ENCODE measurements around the gene REXO1. TPM values are rescaled to one million over a fixed set of nuclear protein-coding genes. Genes with fewer than 3 reads are reported as not detected.

REXO1 gene
- polyA plus RNA-seq, 2 of the 4 experiments (the other 2 are of a cell fraction), result 5.6 to 13.8 TPM

DNA sequence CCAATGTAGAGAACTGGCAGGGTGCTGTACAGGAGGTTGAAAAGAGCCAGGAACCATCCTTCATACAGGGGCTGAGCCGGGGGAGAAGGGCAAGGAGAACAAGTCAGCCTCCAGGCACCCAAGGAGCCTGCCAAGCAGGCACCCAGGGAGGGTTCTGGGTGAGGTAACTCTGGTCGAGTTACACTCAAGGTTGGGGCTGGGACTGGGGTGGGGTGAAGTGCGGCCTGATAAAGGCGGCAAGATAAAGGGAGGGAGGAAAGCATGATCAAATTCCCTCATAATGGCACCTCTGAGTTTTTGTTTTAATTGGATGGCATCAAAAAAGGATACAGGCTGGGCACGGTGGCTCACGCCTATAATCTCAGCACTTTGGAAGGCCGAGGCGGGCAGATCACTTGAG lies 61.2 kb downstream of the REXO1 start:
- DNase-seq (ENCODE audit: low read depth in 1 of 2, low spot score in 1 of 2) (no peak), ATAC-seq (no peak), FAIRE-seq (no peak)
- 77% methylated on average over 7 of the region's 8 CpGs for WGBS (ENCODE audit: missing lambda C conversion rate)
- ChIA-PET POLR2A (no interaction called here), CTCF (interaction anchor here (1.4 to 9.1 kb wide), 3 partner anchors 8 to 115 kb away, joined by 5 to 90 read pairs (median 55); no protein-coding TSS in a partner anchor)
- H3K4me1 ChIP-seq, result no peaks in the 10 kb centered on the region
- H3K27ac ChIP-seq, result no peak overlapping the region
- H3K4me3 ChIP-seq, result no peak overlapping the region
- no peak overlapping the region for H3K4me2 ChIP-seq
- TF ChIP-seq RARB (CRISPR knock-in tag; IDR thresholded peaks at IDR 0.05) (no peak), CHD4 (IDR thresholded peaks at IDR 0.05; ENCODE audit: borderline replicate concordance) (no peak), GATA3 (IDR thresholded peaks at IDR 0.05; ENCODE audit: borderline replicate concordance) (no peak), NR3C1 (IDR thresholded peaks at IDR 0.05) (no peak), CEBPB (IDR thresholded peaks at IDR 0.05) (no peak), HDAC2 (IDR thresholded peaks at IDR 0.05) (no peak), FOSL2 (IDR thresholded peaks at IDR 0.05) (no peak), FOSL2 (CRISPR knock-in tag; IDR thresholded peaks at IDR 0.05) (no peak), MYC (IDR thresholded peaks at IDR 0.05; ENCODE audit: borderline replicate concordance, low read length) (no peak), NPAS2 (CRISPR knock-in tag; IDR thresholded peaks at IDR 0.05; ENCODE audit: borderline replicate concordance) (no peak), HOXB13 (CRISPR knock-in tag; IDR thresholded peaks at IDR 0.05; ENCODE audit: low read depth) (no peak), EHF (CRISPR knock-in tag; IDR thresholded peaks at IDR 0.05) (no peak), MAFK (IDR thresholded peaks at IDR 0.05; ENCODE audit: partially characterized antibody) (no peak), POLR2A (IDR thresholded peaks at IDR 0.05; ENCODE audit: low read length) (no peak), MAZ (IDR thresholded peaks at IDR 0.05; ENCODE audit: borderline replicate concordance, low read depth, low read length) (no peak), ZC3H11A (IDR thresholded peaks at IDR 0.05) (no peak), RCOR1 (IDR thresholded peaks at IDR 0.05; ENCODE audit: low read depth, low read length) (no peak)
- TF ChIP-seq, protein P1, sequence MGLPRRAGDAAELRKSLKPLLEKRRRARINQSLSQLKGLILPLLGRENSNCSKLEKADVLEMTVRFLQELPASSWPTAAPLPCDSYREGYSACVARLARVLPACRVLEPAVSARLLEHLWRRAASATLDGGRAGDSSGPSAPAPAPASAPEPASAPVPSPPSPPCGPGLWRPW (IDR thresholded peaks at IDR 0.05), result no peak
- TF ChIP-seq, protein P2, sequence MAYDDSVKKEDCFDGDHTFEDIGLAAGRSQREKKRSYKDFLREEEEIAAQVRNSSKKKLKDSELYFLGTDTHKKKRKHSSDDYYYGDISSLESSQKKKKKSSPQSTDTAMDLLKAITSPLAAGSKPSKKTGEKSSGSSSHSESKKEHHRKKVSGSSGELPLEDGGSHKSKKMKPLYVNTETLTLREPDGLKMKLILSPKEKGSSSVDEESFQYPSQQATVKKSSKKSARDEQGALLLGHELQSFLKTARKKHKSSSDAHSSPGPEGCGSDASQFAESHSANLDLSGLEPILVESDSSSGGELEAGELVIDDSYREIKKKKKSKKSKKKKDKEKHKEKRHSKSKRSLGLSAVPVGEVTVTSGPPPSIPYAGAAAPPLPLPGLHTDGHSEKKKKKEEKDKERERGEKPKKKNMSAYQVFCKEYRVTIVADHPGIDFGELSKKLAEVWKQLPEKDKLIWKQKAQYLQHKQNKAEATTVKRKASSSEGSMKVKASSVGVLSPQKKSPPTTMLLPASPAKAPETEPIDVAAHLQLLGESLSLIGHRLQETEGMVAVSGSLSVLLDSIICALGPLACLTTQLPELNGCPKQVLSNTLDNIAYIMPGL (CRISPR knock-in tag; IDR thresholded peaks at IDR 0.05; ENCODE audit: borderline replicate concordance), result no peak
- TF ChIP-seq, protein P3, sequence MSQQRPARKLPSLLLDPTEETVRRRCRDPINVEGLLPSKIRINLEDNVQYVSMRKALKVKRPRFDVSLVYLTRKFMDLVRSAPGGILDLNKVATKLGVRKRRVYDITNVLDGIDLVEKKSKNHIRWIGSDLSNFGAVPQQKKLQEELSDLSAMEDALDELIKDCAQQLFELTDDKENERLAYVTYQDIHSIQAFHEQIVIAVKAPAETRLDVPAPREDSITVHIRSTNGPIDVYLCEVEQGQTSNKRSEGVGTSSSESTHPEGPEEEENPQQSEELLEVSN (IDR thresholded peaks at IDR 0.05; ENCODE audit: borderline replicate concordance, low read depth), result no peak
- TF ChIP-seq, protein P4, sequence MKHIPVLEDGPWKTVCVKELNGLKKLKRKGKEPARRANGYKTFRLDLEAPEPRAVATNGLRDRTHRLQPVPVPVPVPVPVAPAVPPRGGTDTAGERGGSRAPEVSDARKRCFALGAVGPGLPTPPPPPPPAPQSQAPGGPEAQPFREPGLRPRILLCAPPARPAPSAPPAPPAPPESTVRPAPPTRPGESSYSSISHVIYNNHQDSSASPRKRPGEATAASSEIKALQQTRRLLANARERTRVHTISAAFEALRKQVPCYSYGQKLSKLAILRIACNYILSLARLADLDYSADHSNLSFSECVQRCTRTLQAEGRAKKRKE (CRISPR knock-in tag; IDR thresholded peaks at IDR 0.05; ENCODE audit: low read depth), result no peak
- H3K9me3 ChIP-seq, result peaks cover 3% of the 10 kb centered on the region

DNA sequence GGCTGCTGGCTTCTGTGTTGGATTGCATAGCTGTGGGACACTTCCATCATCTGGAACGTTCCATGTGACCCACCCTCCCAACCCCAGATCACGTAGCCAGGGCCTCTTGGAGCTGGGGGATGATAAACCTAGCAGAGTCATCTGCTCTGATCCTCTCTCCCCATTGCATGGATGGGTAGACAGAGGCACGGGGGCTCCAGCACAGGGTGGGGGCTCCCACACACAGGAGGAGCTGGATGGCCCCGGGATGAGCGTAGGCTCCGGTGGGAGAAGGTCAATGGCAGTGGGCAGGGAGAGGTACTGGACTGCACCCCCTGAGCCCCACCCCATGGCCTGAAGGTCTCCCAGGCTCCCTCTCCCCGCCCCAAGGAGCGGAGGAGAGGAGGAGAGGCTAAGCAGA lies 61.6 kb downstream of the REXO1 start:
- H3K27ac ChIP-seq, result no peak overlapping the region
- CTCF ChIA-PET, result interaction anchor here (0.6 to 9.1 kb wide), 6 partner anchors 9 to 114 kb away, joined by 3 to 90 read pairs (median 4); no protein-coding TSS in a partner anchor
- no peaks in the 10 kb centered on the region for H3K4me1 ChIP-seq
- ATAC-seq (no peak), FAIRE-seq (no peak), DNase-seq (ENCODE audit: low read depth in 1 of 2, low spot score in 1 of 2) (no peak)
- no peak for TF ChIP-seq NFE2L2 (conservative IDR thresholded peaks at IDR 0.05; ENCODE audit: low read length)
- TF ChIP-seq, protein P2 (CRISPR knock-in tag; IDR thresholded peaks at IDR 0.05; ENCODE audit: borderline replicate concordance), result no peak
- peaks cover 7% of the 10 kb centered on the region for H3K9me3 ChIP-seq
- H3K4me2 ChIP-seq, result no peak overlapping the region
- POLR2A ChIA-PET, result no interaction called here
- no peak overlapping the region for H3K4me3 ChIP-seq
- WGBS (ENCODE audit: missing lambda C conversion rate), result 86% methylated on average over 4 of the region's 8 CpGs

Data from A549 (cell line).